ENCODE measurements around the gene CACNA2D3. TPM values are rescaled to one million over a fixed set of nuclear protein-coding genes. Genes with fewer than 3 reads are reported as not detected.

CACNA2D3 gene
- total RNA-seq, 1 experiment from 2014 or later, result not detected

GRCh38 chr3:54836871-54837270 is 714.5 kb downstream of the CACNA2D3 start:
- Histone ChIP-seq H2AFZ (ENCODE audit: low read length) (no peak overlapping the region), H3K4me2 (ENCODE audit: low read length) (no peak overlapping the region), H3K9ac (ENCODE audit: low read length) (no peak overlapping the region), H3K4me1 (ENCODE audit: insufficient read depth, low read length) (no peaks in the 10 kb centered on the region), H3K4me3 (ENCODE audit: low read length) (no peak overlapping the region), H3K9me2 (replicated peaks; ENCODE audit: low read length) (no peaks in the 10 kb centered on the region), H3K27ac (ENCODE audit: low read length) (no peak overlapping the region), H3K36me3 (ENCODE audit: low read depth, low read length) (no peaks in the 10 kb centered on the region), H3F3A (ENCODE audit: low read length, unreplicated experiment) (no peaks in the 10 kb centered on the region), H3K79me2 (ENCODE audit: low read length) (no peaks in the 10 kb centered on the region), H3K27me3 (ENCODE audit: low read length) (no peaks in the 10 kb centered on the region), H3K9me3 (ENCODE audit: low read length) (no peaks in the 10 kb centered on the region), H4K20me1 (ENCODE audit: low read length) (no peaks in the 10 kb centered on the region)
- no peak for DNase-seq
- intact Hi-C loops (cut with micrococcal nuclease), result loop anchor here (10.0 kb wide), 1 partner anchor 1608 kb away; no protein-coding TSS in a partner anchor
- POLR2A ChIA-PET (ENCODE audit: unreplicated experiment), result no interaction called here
- no TSS peak for BruUV-seq (replicated peaks)
- ATAC-seq, result no peak
- no peak for TF ChIP-seq EZH2phosphoT487 (IDR thresholded peaks at IDR 0.05; ENCODE audit: borderline replicate concordance, low read length)
- no peak for TF ChIP-seq EZH2 (IDR thresholded peaks at IDR 0.05; ENCODE audit: low read length, unreplicated experiment)
- no peak for TF ChIP-seq CTCF (conservative IDR thresholded peaks at IDR 0.05; ENCODE audit: low read depth, low read length)
- CTCF ChIA-PET, result no interaction called here

- Histone ChIP-seq H3K79me2 (ENCODE audit: low read length) (no peaks in the 10 kb centered on the region), H3K9me3 (ENCODE audit: low read length) (no peaks in the 10 kb centered on the region)
- ATAC-seq, result no peak
Observed at GRCh38 chr3:54837964-54838363, 715.6 kb downstream of the CACNA2D3 start.

More at GRCh38 chr3:54837964-54838363, 715.6 kb downstream of the CACNA2D3 start:
- H3K27me3 ChIP-seq (ENCODE audit: low read length), result no peaks in the 10 kb centered on the region
- H2AFZ ChIP-seq (ENCODE audit: low read length), result no peak overlapping the region
- no peaks in the 10 kb centered on the region for H3F3A ChIP-seq (ENCODE audit: low read length, unreplicated experiment)
- no peaks in the 10 kb centered on the region for H4K20me1 ChIP-seq (ENCODE audit: low read length)
- ChIA-PET POLR2A (ENCODE audit: unreplicated experiment) (no interaction called here), CTCF (interaction anchor here (0.6 kb wide), 2 partner anchors 43 to 1695 kb away, joined by 3 read pairs; no protein-coding TSS in a partner anchor)
- no peak overlapping the region for H3K4me3 ChIP-seq (ENCODE audit: low read length)
- no peak overlapping the region for H3K27ac ChIP-seq (ENCODE audit: low read length)
- intact Hi-C loops (cut with micrococcal nuclease), result loop anchor here (10.0 kb wide), 1 partner anchor 1607 kb away; no protein-coding TSS in a partner anchor
- TF ChIP-seq EZH2 (IDR thresholded peaks at IDR 0.05; ENCODE audit: low read length, unreplicated experiment), result no peak
- TF ChIP-seq EZH2phosphoT487 (IDR thresholded peaks at IDR 0.05; ENCODE audit: borderline replicate concordance, low read length), result no peak
- peak; percentile 57 for TF ChIP-seq CTCF (conservative IDR thresholded peaks at IDR 0.05; ENCODE audit: low read depth, low read length)
- no peak overlapping the region for H3K9ac ChIP-seq (ENCODE audit: low read length)
- peak; percentile 45 for DNase-seq
- no TSS peak for BruUV-seq (replicated peaks)
- H3K36me3 ChIP-seq (ENCODE audit: low read depth, low read length), result no peaks in the 10 kb centered on the region
- H3K4me1 ChIP-seq (ENCODE audit: insufficient read depth, low read length), result no peaks in the 10 kb centered on the region
- no peak overlapping the region for H3K4me2 ChIP-seq (ENCODE audit: low read length)
- no peaks in the 10 kb centered on the region for H3K9me2 ChIP-seq (replicated peaks; ENCODE audit: low read length)
